OCI-LY7 (cell line): ENCODE measurements around the gene LINC01488. TPM values are rescaled to one million over a fixed set of nuclear protein-coding genes. Genes with fewer than 3 reads are reported as not detected.

Experiments used
- BruUV-seq: library from RNA; stranded (reverse); fragments of 400-500 nt; replicated peaks from 2 replicates; lab custom pipeline; 2021; lab: Mats Ljungman, UMichigan
- CTCF ChIA-PET: fragments of 300-600 bp; sonication (Branson Sonifier 250); formaldehyde crosslinking; loops from one replicate; lab custom pipeline; 2022; ENCODE audit warnings: antibody characterized with exemption; ENCODE audit not compliant: unreplicated experiment; lab: Charles Lee
- POLR2A ChIA-PET: fragments of 300-600 bp; sonication (Branson Sonifier 250); formaldehyde crosslinking; loops from one replicate; lab custom pipeline; 2022; ENCODE audit warnings: antibody characterized with exemption; lab: Charles Lee
- DNase-seq: peaks from one replicate; pipeline ENCODE4 v3.0.0-alpha.2; 2015; ENCODE audit warnings: low spot score
- H2AFZ ChIP-seq: fragments of 200-600 bp; sonication (generic), shearing (Covaris generic); 2 replicates; pipeline ENCODE4 v1.6.1; 2014; ENCODE audit warnings: mild to moderate bottlenecking, antibody characterized with exemption, low read length, moderate library complexity
- H3K27ac ChIP-seq: fragments of 200-600 bp; sonication (generic); 2 replicates; pipeline ENCODE4 v1.5.1; 2014; ENCODE audit warnings: mixed run types, low read depth, mild to moderate bottlenecking, moderate library complexity, low read length, inconsistent platforms; ENCODE audit not compliant: poor library complexity, severe bottlenecking
- H3K36me3 ChIP-seq: fragments of 200-600 bp; sonication (generic); 2 replicates; pipeline ENCODE4 v1.6.1; 2014; ENCODE audit warnings: mild to moderate bottlenecking, antibody characterized with exemption, low read length, moderate library complexity, mixed read lengths; ENCODE audit not compliant: insufficient read depth
- H3K4me1 ChIP-seq: fragments of 200-600 bp; sonication (generic); 2 replicates; pipeline ENCODE4 v1.5.1; 2014; ENCODE audit warnings: mild to moderate bottlenecking, low read length; ENCODE audit not compliant: insufficient read depth, poor library complexity, severe bottlenecking
- H3K4me2 ChIP-seq: fragments of 200-600 bp; sonication (generic); 2 replicates; pipeline ENCODE4 v1.6.1; 2014; ENCODE audit warnings: mild to moderate bottlenecking, low read length
- H3K4me3 ChIP-seq: fragments of 200-600 bp; sonication (generic); 2 replicates; pipeline ENCODE4 v1.5.1; 2014; ENCODE audit warnings: mild to moderate bottlenecking, low read depth, low read length; ENCODE audit not compliant: poor library complexity, severe bottlenecking
- H3K79me2 ChIP-seq: fragments of 200-600 bp; sonication (generic); 2 replicates; pipeline ENCODE4 v1.6.1; 2016; ENCODE audit warnings: low read depth, mild to moderate bottlenecking, low read length, moderate library complexity, mixed read lengths; ENCODE audit not compliant: insufficient read depth
- H3K9me2 ChIP-seq: fragments of 200-600 bp; sonication (generic); 2 replicates; pipeline ENCODE4 v1.6.1; 2016; ENCODE audit warnings: mild to moderate bottlenecking, low read length, mixed read lengths; ENCODE audit not compliant: insufficient read depth
- H3K9me3 ChIP-seq: fragments of 200-600 bp; sonication (generic); 2 replicates; pipeline ENCODE4 v1.6.1; 2014; ENCODE audit warnings: mild to moderate bottlenecking, mixed run types, low read length, mixed read lengths
- H4K20me1 ChIP-seq: fragments of 200-600 bp; sonication (generic); 2 replicates; pipeline ENCODE4 v1.6.1; 2014; ENCODE audit warnings: mild to moderate bottlenecking, antibody characterized with exemption, low read length, moderate library complexity, mixed read lengths; ENCODE audit not compliant: insufficient read depth
- EZH2phosphoT487 ChIP-seq: fragments of 200-600 bp; sonication (generic); IDR thresholded peaks from 2 replicates; pipeline ENCODE4 v1.6.1; 2018; ENCODE audit warnings: low read depth, borderline replicate concordance, mild to moderate bottlenecking, mixed run types, antibody characterized with exemption, low read length, moderate library complexity, mixed read lengths
- intact Hi-C: fragments of 100-400 bp; cut with micrococcal nuclease; formaldehyde crosslinking; loops from one replicate; pipeline ENCODE4 v1.10.0; 2022; ENCODE audit not compliant: unreplicated experiment
- total RNA-seq, 2 experiments: library from RNA; depleted of rRNA in 1 of 2; stranded (reverse); fragments of >200 nt in 1 of 2; shearing (Covaris generic) in 1 of 2; gene quantifications; 2 replicates each; pipeline ENCODE4 v1.2.3, GENCODE V29; 2014 to 2022
- TF ChIP-seq, protein P1 (sequence below): fragments of 200-600 bp; sonication (generic); conservative IDR thresholded peaks from 2 replicates; pipeline ENCODE4 v1.5.1; 2014; ENCODE audit warnings: mild to moderate bottlenecking, antibody characterized with exemption, low read length, moderate library complexity, mixed read lengths

The LINC01488 gene
- total RNA-seq, 2 experiments from 2014 or later, result not detected

DNA sequence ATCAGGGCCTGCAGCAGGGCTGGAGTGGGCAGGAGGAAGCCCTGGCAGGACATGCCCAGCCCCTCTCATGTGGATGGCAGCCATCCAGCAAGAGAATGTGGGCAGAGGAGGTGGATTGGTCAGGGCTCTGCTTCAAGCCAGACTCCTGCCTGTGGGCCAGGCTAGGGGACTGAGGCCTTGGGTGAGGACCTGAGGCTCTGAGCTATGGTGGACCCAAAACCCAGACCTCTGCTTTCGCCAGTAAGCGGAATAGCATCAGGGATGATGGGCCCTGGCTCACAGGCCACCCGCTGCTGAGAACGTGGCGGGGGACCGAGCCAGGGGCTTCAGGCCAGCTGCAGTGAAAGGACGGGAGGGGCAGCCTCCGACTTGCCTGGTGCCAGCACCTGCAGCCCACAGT, 57.4 kb downstream of the LINC01488 start:
- Histone ChIP-seq H3K4me2 (no peak overlapping the region), H3K4me3 (no peak overlapping the region), H3K9me2 (no peaks in the 10 kb centered on the region), H3K79me2 (no peaks in the 10 kb centered on the region), H3K27ac (no peak overlapping the region), H3K9me3 (no peaks in the 10 kb centered on the region), H3K36me3 (no peaks in the 10 kb centered on the region), H4K20me1 (no peaks in the 10 kb centered on the region), H3K4me1 (no peaks in the 10 kb centered on the region), H2AFZ (no peak overlapping the region)
- intact Hi-C loops, result no loop called here
- ChIA-PET POLR2A (no interaction called here), CTCF (no interaction called here)
- DNase-seq, result no peak
- TF ChIP-seq, protein P1, sequence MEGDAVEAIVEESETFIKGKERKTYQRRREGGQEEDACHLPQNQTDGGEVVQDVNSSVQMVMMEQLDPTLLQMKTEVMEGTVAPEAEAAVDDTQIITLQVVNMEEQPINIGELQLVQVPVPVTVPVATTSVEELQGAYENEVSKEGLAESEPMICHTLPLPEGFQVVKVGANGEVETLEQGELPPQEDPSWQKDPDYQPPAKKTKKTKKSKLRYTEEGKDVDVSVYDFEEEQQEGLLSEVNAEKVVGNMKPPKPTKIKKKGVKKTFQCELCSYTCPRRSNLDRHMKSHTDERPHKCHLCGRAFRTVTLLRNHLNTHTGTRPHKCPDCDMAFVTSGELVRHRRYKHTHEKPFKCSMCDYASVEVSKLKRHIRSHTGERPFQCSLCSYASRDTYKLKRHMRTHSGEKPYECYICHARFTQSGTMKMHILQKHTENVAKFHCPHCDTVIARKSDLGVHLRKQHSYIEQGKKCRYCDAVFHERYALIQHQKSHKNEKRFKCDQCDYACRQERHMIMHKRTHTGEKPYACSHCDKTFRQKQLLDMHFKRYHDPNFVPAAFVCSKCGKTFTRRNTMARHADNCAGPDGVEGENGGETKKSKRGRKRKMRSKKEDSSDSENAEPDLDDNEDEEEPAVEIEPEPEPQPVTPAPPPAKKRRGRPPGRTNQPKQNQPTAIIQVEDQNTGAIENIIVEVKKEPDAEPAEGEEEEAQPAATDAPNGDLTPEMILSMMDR, result no peak
- TF ChIP-seq EZH2phosphoT487, result no peak
- BruUV-seq, result no TSS peak

DNA sequence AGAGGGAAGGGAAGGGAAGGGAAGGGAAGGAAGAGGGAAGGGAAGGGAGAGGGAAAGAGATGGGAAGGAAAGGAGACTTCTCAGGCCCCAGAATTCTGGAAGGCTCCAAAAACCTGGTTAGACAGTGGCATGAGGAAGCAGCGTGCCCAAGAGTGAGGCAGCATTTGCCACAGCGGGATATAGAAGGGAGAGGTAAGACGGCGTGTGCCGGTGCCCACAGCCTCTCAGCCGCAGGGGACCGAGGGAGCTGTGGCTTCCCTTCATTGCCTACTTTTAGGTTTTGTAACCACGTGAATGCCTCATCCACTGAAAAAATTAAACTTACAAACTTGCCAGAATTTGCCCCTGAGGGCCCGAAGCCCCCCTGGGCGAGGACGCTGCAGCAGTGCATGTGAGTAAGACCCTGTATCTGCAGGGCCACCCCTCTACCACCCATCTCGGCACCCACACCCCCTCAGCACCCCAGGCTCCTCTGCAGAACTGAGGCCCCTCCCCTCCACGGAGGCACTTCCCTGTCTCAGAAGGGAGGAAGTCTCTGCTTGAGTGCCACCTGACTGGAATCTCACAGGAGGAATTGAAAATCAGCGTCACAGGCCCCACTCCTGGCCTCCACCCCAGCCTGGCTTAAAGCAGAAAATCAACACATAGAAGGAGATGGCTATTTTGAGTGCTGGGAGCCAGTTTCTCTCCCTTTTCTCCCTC, 58.1 kb downstream of the LINC01488 start:
- intact Hi-C loops, result no loop called here
- H3K4me2 ChIP-seq, result no peak overlapping the region
- H3K27ac ChIP-seq, result no peak overlapping the region
- no peaks in the 10 kb centered on the region for H3K79me2 ChIP-seq
- H3K4me1 ChIP-seq, result no peaks in the 10 kb centered on the region
- ChIA-PET POLR2A (no interaction called here), CTCF (no interaction called here)
- no peak overlapping the region for H3K4me3 ChIP-seq
- H3K9me2 ChIP-seq, result no peaks in the 10 kb centered on the region
- no TSS peak for BruUV-seq
- no peak for DNase-seq
- TF ChIP-seq EZH2phosphoT487, result no peak
- TF ChIP-seq, protein P1, result no peak
- no peaks in the 10 kb centered on the region for H3K36me3 ChIP-seq
- H2AFZ ChIP-seq, result no peak overlapping the region
- H3K9me3 ChIP-seq, result no peaks in the 10 kb centered on the region
- no peaks in the 10 kb centered on the region for H4K20me1 ChIP-seq
